GM12875 (cell line): ENCODE data around the gene ENSA.

Experiments used
- H3K4me3 ChIP-seq: one replicate; pipeline ENCODE4 v1.5.1; 2011; ENCODE audit warnings: low read depth, low read length, control low read depth
- CTCF ChIP-seq: IDR thresholded peaks from 2 replicates; pipeline ENCODE4 v1.5.1; 2011; ENCODE audit warnings: low read depth, mild to moderate bottlenecking, control low read depth, inconsistent platforms, low read length, moderate library complexity, borderline replicate concordance; ENCODE audit not compliant: insufficient read depth

Gene ENSA

DNA sequence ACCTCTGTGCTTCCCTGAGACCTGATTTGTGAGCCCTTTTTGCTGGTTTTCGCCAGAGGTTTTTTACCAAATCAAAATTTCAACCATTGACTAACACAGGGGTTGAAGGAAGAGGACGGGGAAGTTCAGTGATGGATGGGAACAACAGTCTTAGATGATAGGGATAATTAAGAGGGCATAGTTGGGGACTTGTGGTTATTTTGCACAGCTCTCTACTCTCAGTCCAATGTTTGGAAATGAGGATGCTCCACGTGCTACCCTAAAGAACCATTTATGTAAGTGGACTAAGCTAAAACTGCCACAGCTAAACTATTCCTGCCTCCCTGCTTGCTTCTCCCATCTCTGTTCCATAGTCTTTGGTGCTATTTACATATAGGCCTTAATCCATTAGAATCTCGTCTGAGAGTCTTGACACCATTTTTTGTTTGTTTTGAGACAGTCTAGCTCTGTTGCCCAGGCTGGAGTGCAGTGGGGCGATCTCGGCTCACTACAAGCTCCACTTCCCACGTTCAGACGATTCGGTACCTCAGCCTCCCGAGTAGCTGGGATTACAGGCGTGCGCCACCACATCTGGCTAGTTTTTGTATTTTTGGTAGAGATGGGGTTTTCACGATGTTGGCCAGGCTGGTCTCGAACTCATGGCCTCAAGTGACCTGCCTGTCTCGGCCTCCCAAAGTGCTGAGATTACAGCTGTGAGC lies 49.3 kb downstream of the ENSA start:
- no peak for TF ChIP-seq CTCF
- H3K4me3 ChIP-seq: peak overlapping the region; percentile 51

DNA sequence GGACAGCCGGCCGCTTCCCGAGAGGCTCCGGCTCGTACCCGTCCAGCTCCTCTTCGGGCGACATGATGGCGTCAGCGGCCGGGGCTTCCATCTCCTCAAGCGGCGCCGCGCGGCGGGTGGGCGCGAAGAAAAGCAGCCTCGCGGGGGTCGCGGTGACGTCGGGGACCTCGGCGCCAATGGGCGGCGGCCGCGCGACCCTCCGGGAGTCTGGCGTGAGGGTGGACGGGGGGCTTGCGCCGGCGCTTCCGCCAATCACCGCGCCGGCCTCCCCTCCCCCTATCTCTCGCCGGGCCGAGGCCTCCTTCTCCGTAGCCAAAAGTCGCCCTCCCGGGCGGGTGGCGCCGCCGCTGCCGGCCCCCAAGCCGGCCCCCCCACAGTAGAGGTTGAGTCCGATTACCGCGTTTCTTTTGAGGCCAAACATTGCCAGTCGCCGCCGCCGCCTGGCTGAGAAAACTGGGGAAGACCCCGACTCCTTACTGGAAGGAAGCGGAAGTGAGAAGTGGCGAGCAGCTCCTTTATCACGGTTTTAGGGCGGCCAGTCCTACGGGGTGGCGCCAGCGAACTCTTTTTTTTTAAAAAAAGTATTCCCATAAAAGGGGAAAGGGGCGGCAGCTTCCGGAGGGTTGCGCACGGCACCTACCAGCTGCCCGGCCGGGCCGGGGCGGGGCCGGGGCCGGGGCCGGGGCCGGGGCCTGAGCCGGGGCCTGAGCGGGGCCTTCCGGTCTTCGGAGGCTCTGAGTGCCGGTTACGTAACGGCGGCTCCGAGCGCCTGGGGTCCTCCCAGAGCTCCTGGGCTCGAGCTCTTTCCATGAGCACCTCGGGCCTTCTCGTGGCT lies 50.1 kb downstream of the ENSA start, which contains the start of gene MCL1:
Gene MCL1 (minus strand): TSS at position 501 of the 835 bp plus-strand sequence. CDS start 80 bp downstream, at position 421.
- no peak for TF ChIP-seq CTCF
- peak within 1 kb of the TSS; percentile 97 for H3K4me3 ChIP-seq

DNA sequence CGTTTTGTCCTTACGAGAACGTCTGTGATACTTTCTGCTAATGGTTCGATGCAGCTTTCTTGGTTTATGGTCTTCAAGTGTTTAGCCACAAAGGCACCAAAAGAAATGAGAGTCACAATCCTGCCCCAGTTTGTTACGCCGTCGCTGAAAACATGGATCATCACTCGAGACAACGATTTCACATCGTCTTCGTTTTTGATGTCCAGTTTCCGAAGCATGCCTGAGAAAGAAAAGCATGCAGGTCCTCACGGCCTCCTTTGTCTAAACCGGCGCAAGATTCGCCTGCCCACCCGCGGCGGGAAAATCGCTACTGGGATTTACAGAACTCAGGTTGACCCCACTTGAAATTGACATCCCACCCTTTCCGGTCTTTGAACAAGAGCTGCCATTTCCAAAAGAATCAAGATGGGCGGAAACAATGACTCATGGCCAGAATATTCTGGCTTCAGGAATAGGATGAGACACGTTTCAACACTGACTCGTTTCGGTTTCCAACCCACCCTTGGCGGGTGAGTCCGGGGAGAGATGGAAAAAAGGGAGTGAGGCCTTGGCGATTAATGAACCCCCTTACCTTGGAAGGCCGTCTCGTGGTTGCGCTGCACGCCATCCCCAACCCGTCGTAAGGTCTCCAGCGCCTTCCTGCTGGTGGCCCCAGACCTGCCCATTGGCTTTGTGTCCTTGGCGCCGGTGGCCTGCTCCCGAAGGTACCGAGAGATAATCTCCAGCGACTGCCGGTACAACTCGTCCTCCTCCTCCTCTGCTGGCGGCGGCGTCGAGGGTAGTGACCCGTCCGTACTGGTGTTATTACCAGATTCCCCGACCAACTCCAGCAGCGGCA lies 50.9 kb downstream of the ENSA start:
- peak overlapping the region; percentile 97 for H3K4me3 ChIP-seq

GRCh38 chr1:150577557-150578271 lies 51.7 kb downstream of the ENSA start:
- TF ChIP-seq CTCF: no peak
- H3K4me3 ChIP-seq: peak overlapping the region; percentile 97

More for the DNA sequence above, 50.9 kb downstream of the ENSA start:
- TF ChIP-seq CTCF: no peak

DNA sequence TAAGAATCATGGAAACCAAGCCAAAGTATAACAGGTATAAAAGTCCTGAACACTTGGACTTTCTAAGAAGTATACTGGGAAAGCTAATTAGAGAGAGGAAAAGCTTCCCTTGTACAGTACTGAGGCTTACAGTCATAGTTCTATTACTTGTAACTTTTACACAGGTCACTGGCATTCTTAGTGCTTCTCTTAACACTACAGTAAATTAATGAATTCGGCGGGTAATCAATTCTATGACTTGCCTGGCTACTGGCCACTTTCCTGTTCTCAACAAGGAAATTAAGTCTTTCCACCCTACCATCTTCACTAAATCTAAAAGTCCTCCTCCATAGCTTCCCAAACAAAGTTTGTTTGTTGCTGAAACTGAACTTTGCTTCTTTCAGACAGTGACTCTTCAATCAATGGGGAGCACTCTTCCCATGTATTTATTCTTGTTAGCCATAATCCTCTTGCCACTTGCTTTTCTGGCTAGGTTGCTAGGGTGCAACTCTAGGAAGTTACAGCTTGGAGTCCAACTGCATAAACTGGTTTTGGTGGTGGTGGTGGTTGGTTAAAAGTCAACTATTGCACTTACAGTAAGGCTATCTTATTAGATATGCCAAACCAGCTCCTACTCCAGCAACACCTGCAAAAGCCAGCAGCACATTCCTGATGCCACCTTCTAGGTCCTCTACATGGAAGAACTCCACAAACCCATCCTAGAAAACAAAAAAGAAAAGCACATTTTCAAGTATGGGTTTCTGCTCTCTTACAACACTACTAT lies 52.4 kb downstream of the ENSA start:
- peak overlapping the region; percentile 97 for H3K4me3 ChIP-seq
- no peak for TF ChIP-seq CTCF

DNA sequence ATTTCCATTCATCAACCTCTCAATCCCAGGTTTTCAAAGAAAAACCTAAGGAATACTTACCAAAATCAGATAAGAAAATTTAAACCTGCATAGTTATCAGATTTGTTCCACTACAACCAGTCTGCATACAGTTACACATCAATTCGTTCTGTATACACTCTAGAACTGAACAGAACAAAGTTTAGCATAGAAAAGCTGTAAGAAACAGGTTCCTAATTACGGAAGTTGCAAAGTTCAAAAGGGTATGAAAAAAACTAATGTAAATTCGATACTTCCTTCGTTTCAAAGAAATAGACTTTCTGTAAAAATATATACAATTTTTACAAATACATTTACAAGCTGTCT lies 53.1 kb downstream of the ENSA start:
- TF ChIP-seq CTCF: no peak
- peak overlapping the region; percentile 44 for H3K4me3 ChIP-seq
